K562 (cell line): Measurements from ENCODE around the gene USP19. TPM values are rescaled to one million over a fixed set of nuclear protein-coding genes. Genes with fewer than 3 reads are reported as not detected.
A peak's percentile ranks its signal among the peaks of the same experiment; 100 is the strongest.

Experiments
- ARID4B ChIP-seq: sonication (generic); formaldehyde crosslinking; IDR thresholded peaks from 2 replicates; pipeline ENCODE4 v1.8.0; 2022; ENCODE audit warnings: mild to moderate bottlenecking, missing genetic modification reagents
- GTF3C2 ChIP-seq: IDR thresholded peaks from 3 replicates; pipeline ENCODE4 v1.6.1; 2011; ENCODE audit warnings: borderline replicate concordance, mild to moderate bottlenecking, moderate library complexity; ENCODE audit not compliant: insufficient read length; ENCODE audit errors: extremely low read depth
- HSF4 ChIP-seq: fragments of 250-450 bp; sonication (Bioruptor Pico); IDR thresholded peaks from 2 replicates; pipeline ENCODE4 v2.1.2; 2022; ENCODE audit warnings: mild to moderate bottlenecking, moderate library complexity, borderline replicate concordance
- IRF9 ChIP-seq: fragments of 450-650 bp; IDR thresholded peaks from 2 replicates; pipeline ENCODE4 v1.6.1; 2016; ENCODE audit warnings: missing biosample characterization, missing genetic modification characterization
- LEF1 ChIP-seq: fragments of 450-650 bp; IDR thresholded peaks from 2 replicates; pipeline ENCODE4 v1.6.1; 2016; ENCODE audit warnings: mild to moderate bottlenecking
- MCM3 ChIP-seq: fragments of 450-650 bp; IDR thresholded peaks from 2 replicates; pipeline ENCODE4 v1.6.1; 2016
- MYC ChIP-seq, 2 experiments: fragments of 250-450 bp in 1 of 2; sonication (Bioruptor Pico) in 1 of 2; IDR thresholded peaks; 2 replicates each; pipeline versions ENCODE4 v1.5.1 to v1.6.1; 2012 to 2021; ENCODE audit warnings: low read depth in 2 of 2, borderline replicate concordance in 1 of 2, improper control_type of control experiment in 1 of 2, low read length in 1 of 2, mild to moderate bottlenecking in 1 of 2, moderate library complexity in 1 of 2
- PTTG1 ChIP-seq: fragments of 450-650 bp; IDR thresholded peaks from 2 replicates; pipeline ENCODE4 v1.6.1; 2016; ENCODE audit warnings: low read depth, mild to moderate bottlenecking, missing genetic modification characterization, missing compliant biosample characterization
- RAD21 ChIP-seq, 2 experiments: fragments of 250-450 bp in 1 of 2; fragments of 450-650 bp in 1 of 2; sonication (Bioruptor Pico) in 1 of 2; formaldehyde crosslinking in 1 of 2; IDR thresholded peaks in 1 of 2; conservative IDR thresholded peaks in 1 of 2; 2 replicates each; pipeline versions ENCODE4 v1.4.0 to v1.8.0; 2020 to 2022; ENCODE audit warnings: mild to moderate bottlenecking in 2 of 2, moderate library complexity in 1 of 2
- SOX6 ChIP-seq: fragments of 450-650 bp; IDR thresholded peaks from 2 replicates; pipeline ENCODE4 v1.6.1; 2014; ENCODE audit warnings: mild to moderate bottlenecking
- SP1 ChIP-seq: sonication (generic); formaldehyde crosslinking; IDR thresholded peaks from 2 replicates; pipeline ENCODE4 v1.8.1; 2022; ENCODE audit warnings: mild to moderate bottlenecking, missing genetic modification reagents
- SREBF1 ChIP-seq: fragments of 150-350 bp; IDR thresholded peaks from 2 replicates; pipeline ENCODE4 v1.6.1; 2014; ENCODE audit warnings: antibody characterized with exemption, low read depth, low read length, borderline replicate concordance
- YY1 ChIP-seq, 3 experiments: IDR thresholded peaks; 2 replicates each; pipeline ENCODE4 v1.6.1; 2011; ENCODE audit warnings: low read length in 2 of 3, mild to moderate bottlenecking in 2 of 3, moderate library complexity in 2 of 3, borderline replicate concordance in 1 of 3, control low read depth in 1 of 3, low read depth in 1 of 3; ENCODE audit not compliant: insufficient read depth in 3 of 3, insufficient replicate concordance in 2 of 3, control insufficient read depth in 1 of 3, insufficient read length in 1 of 3; ENCODE audit errors: extremely low read depth in 1 of 3
- ZNF239 ChIP-seq: fragments of 250-450 bp; sonication (Bioruptor Pico); IDR thresholded peaks from 2 replicates; pipeline ENCODE4 v1.4.0; 2020; ENCODE audit warnings: mild to moderate bottlenecking
- ZNF282 ChIP-seq: sonication (generic); formaldehyde crosslinking; IDR thresholded peaks from 2 replicates; pipeline ENCODE4 v1.8.1; 2023; ENCODE audit warnings: missing genetic modification reagents
- ZNF408 ChIP-seq: fragments of 250-450 bp; sonication (Bioruptor Pico); IDR thresholded peaks from 2 replicates; pipeline ENCODE4 v1.4.0; 2020; ENCODE audit warnings: low read depth, mild to moderate bottlenecking, moderate library complexity
- ZNF444 ChIP-seq: fragments of 250-450 bp; sonication (Bioruptor Pico); IDR thresholded peaks from 2 replicates; pipeline ENCODE4 v1.4.0; 2020; ENCODE audit warnings: mild to moderate bottlenecking, moderate library complexity
- ZNF668 ChIP-seq: fragments of 250-450 bp; sonication (Bioruptor Pico); IDR thresholded peaks from 2 replicates; pipeline ENCODE4 v1.8.0; 2022; ENCODE audit warnings: mild to moderate bottlenecking, inconsistent platforms
- ZNF778 ChIP-seq: fragments of 450-650 bp; formaldehyde crosslinking; IDR thresholded peaks from 2 replicates; pipeline ENCODE4 v1.4.0; 2020; ENCODE audit warnings: mild to moderate bottlenecking, moderate library complexity
- polyA plus RNA-seq, 8 experiments: library from polyadenylated mRNA; depleted of rRNA in 4 of 8; stranded (reverse) in 5 of 8; unstranded in 3 of 8; fragments of >200 nt; fragmentation: Nextera tagmentation in 2 of 8; fragmentation: Illumina TruSeq in 1 of 8; extraction: Ambion mirVana in 2 of 8; extraction: Trizol in 1 of 8; gene quantifications; 2 replicates each; pipeline versions ENCODE4 v1.2.1 to v1.2.3, GENCODE V29; 2011 to 2014; ENCODE audit warnings: inconsistent platforms in 1 of 8, missing spikeins in 1 of 8
- total RNA-seq, 7 experiments: library from RNA; depleted of rRNA in 6 of 7; stranded (reverse); fragments of >200 nt in 6 of 7; fragmentation: Illumina TruSeq in 2 of 7; extraction: Trizol in 2 of 7; gene quantifications; 2 replicates each; pipeline versions ENCODE4 v1.2.1 to v1.2.3, GENCODE V29; 2011 to 2021; ENCODE audit warnings: low replicate concordance in 1 of 7

The USP19 gene
- total and polyA plus RNA-seq, 9 of the 15 experiments (the other 6 are each of a cell fraction or from before 2014, with no cell fraction given): 0.24 to 65.9 (median 36.9) TPM

GRCh38 chr3:49133226-49133951 lies 12.8 kb upstream of the USP19 start (continued):
- TF ChIP-seq IRF9 (tag): no peak
- TF ChIP-seq RAD21 (CRISPR knock-in tag; conservative IDR thresholded peaks at IDR 0.05 in 1 of 2, IDR thresholded peaks at IDR 0.05 in 1 of 2): no peak
- no peak for TF ChIP-seq ZNF239 (CRISPR knock-in tag)
- no peak for TF ChIP-seq ZNF444 (CRISPR knock-in tag)
- no peak for TF ChIP-seq HSF4 (CRISPR knock-in tag)
- no peak for TF ChIP-seq ZNF668 (CRISPR knock-in tag)
- no peak for TF ChIP-seq ARID4B (CRISPR knock-in tag)
- TF ChIP-seq SOX6: no peak
- TF ChIP-seq PTTG1 (tag): no peak
- TF ChIP-seq MYC (IDR thresholded peaks at IDR 0.05; ENCODE audit: low read depth, low read length): peak; percentile 48
- TF ChIP-seq MYC (CRISPR knock-in tag; IDR thresholded peaks at IDR 0.05; ENCODE audit: borderline replicate concordance, low read depth): no peak
- no peak for TF ChIP-seq ZNF778 (CRISPR knock-in tag)
- TF ChIP-seq ZNF282: no peak
- no peak for TF ChIP-seq SREBF1
- no peak for TF ChIP-seq LEF1
- TF ChIP-seq GTF3C2: no peak
- TF ChIP-seq ZNF408 (CRISPR knock-in tag): no peak
- TF ChIP-seq YY1 (IDR thresholded peaks at IDR 0.05; ENCODE audit: borderline replicate concordance in 1 of 3, control insufficient read depth in 1 of 3, extremely low read depth in 1 of 3, insufficient read depth in 3 of 3, insufficient read length in 1 of 3, insufficient replicate concordance in 2 of 3, low read depth in 1 of 3, low read length in 2 of 3): peak in 1 of 3 experiments; percentile 29
- no peak for TF ChIP-seq SP1 (CRISPR knock-in tag)
- no peak for TF ChIP-seq MCM3
